BJ (cell line): ENCODE results near the gene DNAI2. TPM values are rescaled to one million over a fixed set of nuclear protein-coding genes. Genes with fewer than 3 reads are reported as not detected.

Experiments
- CTCF ChIA-PET: fragments of 350-600 bp; formaldehyde crosslinking; extraction: SDS; loops from one replicate; lab custom pipeline; 2021; ENCODE audit warnings: antibody characterized with exemption, inconsistent platforms; lab: Yijun Ruan, JAX
- POLR2A ChIA-PET: fragments of 300-600 bp; sonication (Branson Sonifier 250); formaldehyde crosslinking; extraction: SDS; loops from one replicate; lab custom pipeline; 2021; ENCODE audit warnings: antibody characterized with exemption; lab: Charles Lee
- DNase-seq: peaks from one replicate; pipeline ENCODE4 v3.0.0-alpha.2; 2011; ENCODE audit warnings: low read depth
- H3K27me3 ChIP-seq: 2 replicates; pipeline ENCODE4 v1.6.0; 2011; ENCODE audit warnings: low read length; ENCODE audit not compliant: control insufficient read depth, insufficient read depth
- H3K36me3 ChIP-seq: 2 replicates; pipeline ENCODE4 v1.5.1; 2011; ENCODE audit warnings: low read length; ENCODE audit not compliant: control insufficient read depth, insufficient read depth
- H3K4me3 ChIP-seq: 2 replicates; pipeline ENCODE4 v1.5.1; 2011; ENCODE audit warnings: low read depth, mild to moderate bottlenecking, control low read depth, low read length
- polyA plus RNA-seq: library from polyadenylated mRNA; depleted of rRNA; stranded (reverse); fragments of >200 nt; gene quantifications from 2 replicates; pipeline ENCODE4 v1.2.3, GENCODE V29; 2011
- TF ChIP-seq, protein P1 (sequence below): IDR thresholded peaks from 2 replicates; pipeline ENCODE4 v1.5.1; 2011; ENCODE audit warnings: low read depth, mild to moderate bottlenecking, control low read depth, inconsistent platforms, low read length, moderate library complexity; ENCODE audit not compliant: insufficient read depth

The DNAI2 gene
- polyA plus RNA-seq, 1 experiment = not detected

GRCh38 chr17:74282587-74283370 is 8.7 kb downstream of the DNAI2 start:
- Histone ChIP-seq H3K4me3 (no peak overlapping the region), H3K27me3 (no peaks in the 10 kb centered on the region), H3K36me3 (no peaks in the 10 kb centered on the region)
- POLR2A ChIA-PET = no interaction called here
- TF ChIP-seq, protein P1, sequence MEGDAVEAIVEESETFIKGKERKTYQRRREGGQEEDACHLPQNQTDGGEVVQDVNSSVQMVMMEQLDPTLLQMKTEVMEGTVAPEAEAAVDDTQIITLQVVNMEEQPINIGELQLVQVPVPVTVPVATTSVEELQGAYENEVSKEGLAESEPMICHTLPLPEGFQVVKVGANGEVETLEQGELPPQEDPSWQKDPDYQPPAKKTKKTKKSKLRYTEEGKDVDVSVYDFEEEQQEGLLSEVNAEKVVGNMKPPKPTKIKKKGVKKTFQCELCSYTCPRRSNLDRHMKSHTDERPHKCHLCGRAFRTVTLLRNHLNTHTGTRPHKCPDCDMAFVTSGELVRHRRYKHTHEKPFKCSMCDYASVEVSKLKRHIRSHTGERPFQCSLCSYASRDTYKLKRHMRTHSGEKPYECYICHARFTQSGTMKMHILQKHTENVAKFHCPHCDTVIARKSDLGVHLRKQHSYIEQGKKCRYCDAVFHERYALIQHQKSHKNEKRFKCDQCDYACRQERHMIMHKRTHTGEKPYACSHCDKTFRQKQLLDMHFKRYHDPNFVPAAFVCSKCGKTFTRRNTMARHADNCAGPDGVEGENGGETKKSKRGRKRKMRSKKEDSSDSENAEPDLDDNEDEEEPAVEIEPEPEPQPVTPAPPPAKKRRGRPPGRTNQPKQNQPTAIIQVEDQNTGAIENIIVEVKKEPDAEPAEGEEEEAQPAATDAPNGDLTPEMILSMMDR = no peak
- CTCF ChIA-PET = no interaction called here
- DNase-seq = no peak

DNA sequence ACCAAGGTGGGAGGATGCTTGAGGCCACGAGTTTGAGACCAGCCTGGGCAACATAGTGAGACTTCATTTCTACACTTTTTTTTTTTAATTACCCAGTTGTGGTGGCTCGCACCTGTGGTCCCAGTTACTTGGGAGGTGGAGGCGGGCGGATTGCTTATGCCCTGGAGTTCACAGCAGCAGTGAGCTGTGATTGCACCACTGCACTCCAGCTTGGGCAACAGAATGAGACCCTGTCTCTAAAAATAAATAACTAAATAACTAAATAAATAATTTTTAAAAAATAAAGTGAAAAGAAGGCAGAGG is 9.3 kb downstream of the DNAI2 start:
- H3K36me3 ChIP-seq = no peaks in the 10 kb centered on the region
- POLR2A ChIA-PET = no interaction called here
- no peak overlapping the region for H3K4me3 ChIP-seq
- H3K27me3 ChIP-seq = no peaks in the 10 kb centered on the region
- DNase-seq = no peak
- CTCF ChIA-PET = interaction anchor here (1.1 kb wide), 1 partner anchor 83 kb away, joined by 3 read pairs; no protein-coding TSS in a partner anchor
- TF ChIP-seq, protein P1 = no peak

DNA sequence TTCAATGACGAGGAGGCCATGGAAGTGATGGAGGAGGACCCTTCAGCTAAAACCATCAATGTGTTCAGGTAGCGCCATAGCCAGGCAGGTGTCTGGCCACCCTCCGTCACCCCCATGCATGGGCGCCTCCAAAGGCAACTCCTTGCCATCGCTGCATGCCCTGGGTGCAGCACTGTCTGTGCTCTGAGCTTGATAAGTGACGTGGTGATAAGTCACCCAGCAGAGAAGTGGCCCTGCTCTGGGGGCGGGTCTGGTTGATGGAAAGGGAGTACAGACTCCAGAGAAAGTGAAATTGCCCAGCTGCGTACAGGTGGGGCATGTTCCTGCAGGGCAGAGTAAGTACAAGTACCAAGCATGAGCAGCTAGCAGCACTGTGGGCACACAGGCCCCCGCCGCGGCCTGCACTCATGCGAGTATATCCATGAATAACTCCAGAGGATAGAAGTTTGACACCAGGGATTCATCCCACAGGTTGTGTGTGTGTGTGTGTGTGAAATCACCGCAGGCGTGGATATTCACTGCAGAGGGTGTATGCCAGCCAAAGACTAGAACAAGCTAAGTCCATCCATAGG is 13.1 kb downstream of the DNAI2 start:
- TF ChIP-seq, protein P1 = no peak
- POLR2A ChIA-PET = no interaction called here
- DNase-seq = no peak
- H3K4me3 ChIP-seq = no peak overlapping the region
- CTCF ChIA-PET = no interaction called here
- H3K27me3 ChIP-seq = no peaks in the 10 kb centered on the region
- no peaks in the 10 kb centered on the region for H3K36me3 ChIP-seq

GRCh38 chr17:74288785-74289184 is 14.8 kb downstream of the DNAI2 start:
- no peak for DNase-seq
- CTCF ChIA-PET = no interaction called here
- H3K27me3 ChIP-seq = no peaks in the 10 kb centered on the region
- H3K4me3 ChIP-seq = no peak overlapping the region
- POLR2A ChIA-PET = no interaction called here
- TF ChIP-seq, protein P1 = no peak
- no peaks in the 10 kb centered on the region for H3K36me3 ChIP-seq

DNA sequence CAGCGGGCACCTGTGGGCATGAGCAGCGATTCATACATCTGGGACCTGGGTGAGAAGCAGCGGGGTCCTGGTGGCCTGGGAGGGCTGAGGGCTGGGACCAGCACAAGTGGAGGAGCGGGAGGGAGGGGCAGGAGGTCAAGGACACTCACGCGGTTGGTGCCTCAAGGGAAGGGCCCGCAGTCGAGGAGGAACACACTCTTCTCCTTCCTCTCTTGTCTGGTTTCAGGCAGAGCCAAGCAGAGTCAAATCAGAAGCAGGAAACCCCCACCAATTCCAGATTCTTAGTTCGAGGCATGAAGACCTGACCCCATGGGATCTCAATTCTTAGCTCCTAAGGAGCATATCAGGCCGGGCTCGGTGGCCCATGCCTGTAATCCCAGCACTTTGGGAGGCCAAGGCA is 15.7 kb downstream of the DNAI2 start:
- POLR2A ChIA-PET = no interaction called here
- CTCF ChIA-PET = no interaction called here
- Histone ChIP-seq H3K36me3 (no peaks in the 10 kb centered on the region), H3K4me3 (no peak overlapping the region), H3K27me3 (no peaks in the 10 kb centered on the region)
- DNase-seq = no peak
- TF ChIP-seq, protein P1 = no peak
